ENCODE data around the gene TEK. TPM values are rescaled to one million over a fixed set of nuclear protein-coding genes. Genes with fewer than 3 reads are reported as not detected.

TEK gene
- polyA plus RNA-seq, 2 of the 4 experiments (the other 2 are of a cell fraction): 0.04 TPM; not detected in 1

- DNase-seq (ENCODE audit: low read depth in 1 of 2, low spot score in 1 of 2) (no peak), FAIRE-seq (no peak), ATAC-seq (no peak)
- TF ChIP-seq ZNF302 (CRISPR knock-in tag; IDR thresholded peaks at IDR 0.05) (no peak), MAFK (IDR thresholded peaks at IDR 0.05; ENCODE audit: partially characterized antibody) (peak; percentile 89), MAZ (IDR thresholded peaks at IDR 0.05; ENCODE audit: borderline replicate concordance, low read depth, low read length) (no peak), PHF8 (IDR thresholded peaks at IDR 0.05; ENCODE audit: borderline replicate concordance, low read depth) (no peak), JUNB (IDR thresholded peaks at IDR 0.05) (no peak), CHD4 (IDR thresholded peaks at IDR 0.05; ENCODE audit: borderline replicate concordance) (no peak)
- CTCF ChIA-PET: interaction anchor here (0.6 to 0.9 kb wide), 3 partner anchors 9 to 177 kb away, joined by 3 to 4 read pairs (median 4); no protein-coding TSS in a partner anchor
- Histone ChIP-seq H3K4me2 (no peak overlapping the region), H3K27ac (no peak overlapping the region), H3K4me3 (no peak overlapping the region), H3K9me3 (no peaks in the 10 kb centered on the region), H3K4me1 (no peaks in the 10 kb centered on the region)
- POLR2A ChIA-PET: no interaction called here
- 75% methylated on average over 7 of the region's 7 CpGs for WGBS (ENCODE audit: missing lambda C conversion rate)
Observed at GRCh38 chr9:27210588-27210987, 101.6 kb downstream of the TEK start.

- ATAC-seq (no peak), FAIRE-seq (no peak), DNase-seq (ENCODE audit: low read depth in 1 of 2, low spot score in 1 of 2) (no peak)
- TF ChIP-seq CTCF (IDR thresholded peaks at IDR 0.05): no peak
- no peak for TF ChIP-seq POLR2AphosphoS2 (conservative IDR thresholded peaks at IDR 0.05; ENCODE audit: low read length)
- TF ChIP-seq ZC3H11A (IDR thresholded peaks at IDR 0.05): no peak
- TF ChIP-seq HOXB13 (CRISPR knock-in tag; IDR thresholded peaks at IDR 0.05; ENCODE audit: low read depth): no peak
- TF ChIP-seq RNF2 (IDR thresholded peaks at IDR 0.05; ENCODE audit: borderline replicate concordance, low read depth): no peak
- H3K4me3 ChIP-seq: no peak overlapping the region
- H3K9me3 ChIP-seq: no peaks in the 10 kb centered on the region
- no peak overlapping the region for H3K4me2 ChIP-seq
- no peak overlapping the region for H3K27ac ChIP-seq
- ChIA-PET POLR2A (no interaction called here), CTCF (no interaction called here)
- no peaks in the 10 kb centered on the region for H3K4me1 ChIP-seq
- WGBS (ENCODE audit: missing lambda C conversion rate): 10% methylated on average over 4 of the region's 4 CpGs
Observed at GRCh38 chr9:27212191-27212590, 103.2 kb downstream of the TEK start.

GRCh38 chr9:27212621-27213020 lies 103.6 kb downstream of the TEK start:
- FAIRE-seq (no peak), ATAC-seq (no peak), DNase-seq (ENCODE audit: low read depth in 1 of 2, low spot score in 1 of 2) (no peak)
- no peak overlapping the region for H3K4me3 ChIP-seq
- H3K9me3 ChIP-seq: no peaks in the 10 kb centered on the region
- CTCF ChIA-PET: no interaction called here
- H3K27ac ChIP-seq: no peak overlapping the region
- 65% methylated on average over 14 of the region's 14 CpGs for WGBS (ENCODE audit: missing lambda C conversion rate)
- TF ChIP-seq HOXB13 (CRISPR knock-in tag; IDR thresholded peaks at IDR 0.05; ENCODE audit: low read depth) (no peak), FOSL2 (IDR thresholded peaks at IDR 0.05) (no peak), FOSL2 (CRISPR knock-in tag; IDR thresholded peaks at IDR 0.05) (no peak), SMC3 (IDR thresholded peaks at IDR 0.05) (no peak), BCL3 (IDR thresholded peaks at IDR 0.05) (no peak), REST (IDR thresholded peaks at IDR 0.05) (no peak), RARB (CRISPR knock-in tag; IDR thresholded peaks at IDR 0.05) (no peak), HEYL (CRISPR knock-in tag; IDR thresholded peaks at IDR 0.05) (no peak), HMGXB4 (CRISPR knock-in tag; IDR thresholded peaks at IDR 0.05; ENCODE audit: borderline replicate concordance) (no peak), CTCF (IDR thresholded peaks at IDR 0.05) (no peak), EHF (CRISPR knock-in tag; IDR thresholded peaks at IDR 0.05) (no peak), EHMT2 (IDR thresholded peaks at IDR 0.05; ENCODE audit: low read depth) (no peak)
- no peaks in the 10 kb centered on the region for H3K4me1 ChIP-seq
- no peak overlapping the region for H3K4me2 ChIP-seq
- POLR2A ChIA-PET: no interaction called here
